NCI-H1048 (cell line): ENCODE results near the gene FAIM2.

Experiments
- DNase-seq: peaks from one replicate; lab custom pipeline; 2025; lab: John Stamatoyannopoulos, UW

FAIM2 gene

DNA sequence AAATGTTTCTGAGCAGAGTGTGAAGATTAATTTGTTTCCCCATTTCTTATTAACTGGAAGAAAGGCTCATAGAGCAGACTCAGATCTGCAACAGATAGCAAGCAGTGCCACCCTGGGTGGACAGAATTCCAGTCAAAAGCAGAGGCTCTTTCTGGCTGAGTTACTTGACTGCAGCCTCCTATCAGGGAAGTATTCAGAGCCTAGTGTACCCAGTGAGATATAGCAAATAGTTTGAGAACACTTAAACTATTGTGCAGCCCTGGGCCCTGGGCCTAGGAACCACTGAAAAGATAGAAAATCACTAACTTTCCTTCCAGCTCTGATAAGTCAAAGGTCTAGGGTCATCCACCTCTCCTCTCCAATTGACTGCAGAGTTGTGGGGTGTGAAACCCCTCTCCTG is 35.6 kb upstream of the FAIM2 start:
- DNase-seq, result no peak

GRCh38 chr12:49937639-49938300 is 34.1 kb upstream of the FAIM2 start:
- no peak for DNase-seq

GRCh38 chr12:49936925-49937324 is 33.2 kb upstream of the FAIM2 start:
- DNase-seq, result no peak

GRCh38 chr12:49934505-49934904 is 30.8 kb upstream of the FAIM2 start:
- DNase-seq, result no peak

GRCh38 chr12:49933796-49934195 is 30.1 kb upstream of the FAIM2 start:
- DNase-seq, result no peak

DNA sequence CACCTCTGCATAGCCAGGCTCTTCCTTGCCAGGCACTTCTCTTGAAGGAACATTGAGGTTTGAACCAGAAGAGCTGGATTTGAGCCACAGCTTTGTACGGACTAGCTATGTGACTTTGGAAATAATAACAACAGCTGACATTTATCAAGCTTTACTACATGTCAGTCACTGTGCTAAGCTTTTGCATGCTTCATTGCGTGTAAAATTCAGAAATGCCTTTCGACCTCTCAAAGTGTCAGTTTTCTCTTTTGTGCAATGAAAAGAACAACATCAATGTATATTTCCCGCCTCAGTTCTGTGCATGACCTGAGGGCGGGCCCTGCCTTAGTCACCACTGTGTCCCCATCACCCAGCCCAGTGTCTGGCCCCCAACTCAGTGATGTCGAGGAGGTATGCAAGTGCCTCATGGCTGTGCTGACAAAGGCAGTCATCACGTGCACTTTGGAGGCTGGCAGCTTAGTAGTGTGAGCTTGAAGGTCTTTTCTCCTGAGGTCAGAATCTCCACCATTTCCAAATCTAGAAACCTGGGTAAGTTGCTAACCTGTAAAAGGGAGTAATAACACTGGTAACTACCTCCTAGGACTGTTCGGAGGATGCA is 28.9 kb upstream of the FAIM2 start:
- DNase-seq, result no peak

DNA sequence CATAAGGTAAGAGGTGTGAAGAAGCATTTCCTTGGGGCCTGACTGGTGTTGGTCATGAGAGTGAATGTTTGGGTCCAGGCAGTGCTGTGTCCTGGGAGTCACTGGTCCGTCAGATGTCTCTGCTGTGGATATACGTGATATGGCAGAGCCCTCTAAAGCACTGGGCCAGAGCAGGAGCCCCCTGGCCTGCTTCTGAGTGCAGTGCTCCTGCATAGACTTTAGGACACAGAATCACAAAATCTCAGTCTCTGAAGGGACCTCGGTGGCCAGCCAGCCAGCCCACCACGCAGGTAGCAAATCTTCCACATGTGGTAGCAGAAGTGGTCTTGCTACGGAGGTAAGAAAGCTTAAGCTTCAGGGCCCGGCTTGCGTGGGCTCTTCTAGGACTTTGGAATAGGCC is 28.3 kb upstream of the FAIM2 start:
- no peak for DNase-seq

DNA sequence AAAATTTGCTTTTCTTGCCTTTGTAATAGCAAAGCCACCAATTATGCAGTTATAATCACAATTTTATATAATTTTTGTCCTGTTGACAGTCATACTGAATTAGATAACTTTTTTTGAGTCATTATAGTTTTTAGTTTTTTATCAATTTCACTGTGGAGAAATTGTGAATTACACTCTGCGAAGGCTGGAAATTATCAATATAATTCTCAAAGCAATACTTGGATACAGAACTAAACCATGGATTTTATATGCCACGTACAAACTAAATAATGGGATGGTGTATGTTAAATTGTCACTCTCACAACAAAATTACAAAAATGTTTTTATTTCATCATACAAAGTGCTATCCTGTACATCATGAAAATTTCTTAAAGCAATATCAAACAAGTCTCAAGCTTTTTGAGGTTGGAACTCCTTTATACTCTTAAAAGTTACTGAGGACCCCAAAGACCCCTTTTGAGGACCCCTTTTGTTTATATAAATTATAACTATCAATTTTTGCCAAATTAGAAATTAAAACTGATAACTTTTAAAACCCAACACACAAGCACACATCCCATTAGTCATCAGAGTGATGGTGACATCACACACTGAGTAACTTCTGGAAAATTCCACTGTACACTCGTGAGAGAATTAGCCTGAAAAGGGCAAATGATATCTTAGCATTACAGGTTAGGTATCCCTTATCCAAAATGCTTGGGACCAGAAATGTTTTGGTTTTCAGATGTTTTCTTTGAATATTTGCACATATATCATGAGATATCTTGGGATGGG is 27.0 kb upstream of the FAIM2 start:
- DNase-seq, result no peak

- DNase-seq, result no peak
Observed at GRCh38 chr12:49929581-49929980, 25.9 kb upstream of the FAIM2 start.

- no peak for DNase-seq
Observed at GRCh38 chr12:49928471-49928870, 24.8 kb upstream of the FAIM2 start.

GRCh38 chr12:49925433-49926204 is 21.9 kb upstream of the FAIM2 start:
- no peak for DNase-seq

DNA sequence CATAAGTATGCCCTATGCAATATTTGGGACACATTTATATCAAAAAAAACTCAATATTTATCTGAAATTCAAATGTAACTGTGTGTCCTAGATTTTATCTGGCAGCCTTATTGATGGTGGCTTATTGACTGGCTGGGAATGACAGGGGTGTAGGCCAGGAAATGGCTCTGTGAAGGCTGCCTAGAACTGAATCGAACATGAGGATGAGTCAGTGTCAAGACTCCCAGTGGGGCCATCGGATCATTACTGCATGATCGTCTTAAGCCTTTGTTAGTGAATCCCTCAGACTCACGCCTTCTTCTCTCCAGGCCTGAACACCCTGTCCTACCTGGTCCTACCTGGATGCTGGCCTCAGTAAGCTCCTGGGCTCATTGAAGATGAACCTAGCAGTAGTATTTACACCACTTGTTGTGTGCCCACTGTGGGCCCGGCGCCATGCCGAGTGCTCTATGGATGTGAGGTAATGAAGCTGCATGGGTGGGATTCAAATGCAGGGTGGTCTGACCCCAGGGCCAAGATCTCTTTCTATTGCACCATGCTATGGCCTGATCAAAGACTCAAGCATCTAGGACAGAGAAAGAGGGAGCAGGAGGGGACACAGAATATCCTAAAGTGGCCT is 21.0 kb upstream of the FAIM2 start:
- DNase-seq, result no peak

DNA sequence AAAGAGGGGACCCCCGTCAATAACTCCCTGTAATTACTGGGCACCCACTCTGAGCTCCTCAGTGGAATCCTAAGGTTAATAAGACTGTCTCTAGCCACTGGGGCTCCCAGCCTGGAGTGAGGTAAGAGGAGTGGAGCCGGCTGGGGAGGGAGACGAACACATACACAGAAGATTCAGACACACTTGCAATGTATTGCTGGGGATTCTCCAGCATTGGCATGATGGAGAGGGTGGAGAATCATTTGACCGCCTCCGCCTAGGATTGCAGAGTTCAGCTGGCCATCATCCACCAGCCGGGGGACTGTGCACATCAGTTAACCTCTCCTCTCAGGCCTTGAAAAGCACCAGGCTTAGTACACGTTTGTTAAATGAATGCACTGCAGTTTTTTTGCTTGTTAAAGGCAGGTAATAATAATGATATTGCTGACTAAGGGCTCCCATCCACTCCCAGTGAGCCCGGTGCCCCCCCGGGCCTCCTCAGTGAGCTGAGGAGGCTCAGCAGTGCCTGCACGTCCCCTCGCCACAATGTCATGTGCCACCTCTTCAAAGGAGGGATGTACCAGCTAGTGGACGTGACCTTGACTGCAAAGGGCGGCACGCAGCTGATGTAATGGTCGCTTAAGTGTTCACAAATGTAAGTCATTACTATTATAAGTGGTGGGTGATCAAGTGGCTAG is 20.3 kb upstream of the FAIM2 start:
- no peak for DNase-seq

GRCh38 chr12:49923035-49923644 is 19.4 kb upstream of the FAIM2 start:
- DNase-seq, result no peak

DNA sequence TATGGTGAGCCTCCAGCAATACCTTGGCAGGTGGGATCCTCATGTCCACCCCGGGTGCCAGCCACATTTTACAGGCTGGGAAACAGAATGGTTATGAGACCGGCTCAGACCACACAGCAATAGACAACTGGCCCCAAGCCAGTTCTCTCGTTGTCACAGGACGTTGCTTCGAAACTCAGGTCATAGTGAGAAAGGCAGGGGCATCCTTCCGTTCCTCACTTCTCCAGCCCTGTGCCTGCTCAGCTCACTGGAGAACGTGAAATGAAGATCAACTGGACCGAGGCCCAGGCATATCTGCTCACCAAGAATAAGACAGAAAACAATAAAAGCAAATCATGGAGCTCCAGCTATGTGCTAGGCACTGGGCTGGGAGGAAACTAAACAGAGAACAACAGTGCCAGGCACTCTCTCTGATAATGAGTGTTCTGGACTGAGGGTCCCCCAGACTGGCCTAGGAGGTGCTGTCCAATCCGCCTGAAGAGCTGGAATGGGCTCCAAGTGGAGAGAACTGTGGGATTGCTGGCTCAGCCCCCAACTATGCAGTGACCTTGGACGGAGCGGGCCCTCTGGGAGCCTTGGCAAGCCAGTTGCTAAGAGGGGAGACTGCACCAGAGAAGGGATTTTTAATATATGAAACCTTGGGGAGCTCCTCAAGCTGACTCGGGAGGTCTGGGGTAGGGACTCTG is 18.8 kb upstream of the FAIM2 start:
- no peak for DNase-seq

DNA sequence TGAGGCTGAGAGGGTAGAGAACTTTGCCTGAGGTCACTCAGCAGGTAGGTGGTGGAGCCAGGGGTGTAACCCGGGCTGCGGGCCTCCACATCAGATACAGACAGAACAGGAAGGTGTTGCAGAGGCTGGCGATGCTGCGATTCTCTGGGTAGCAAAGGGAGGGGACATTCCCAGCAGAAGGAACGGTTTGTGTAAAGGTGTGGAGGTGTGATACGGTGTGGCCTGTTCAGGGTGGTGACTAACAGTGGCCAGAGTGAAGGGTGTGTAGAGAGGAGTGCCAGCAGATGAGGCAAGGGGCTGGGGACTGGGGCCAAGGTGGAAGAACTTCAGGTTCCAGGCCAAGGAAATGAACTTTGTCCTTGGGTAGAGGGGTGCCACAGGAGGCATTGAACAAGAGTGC is 18.2 kb upstream of the FAIM2 start:
- DNase-seq, result no peak

DNA sequence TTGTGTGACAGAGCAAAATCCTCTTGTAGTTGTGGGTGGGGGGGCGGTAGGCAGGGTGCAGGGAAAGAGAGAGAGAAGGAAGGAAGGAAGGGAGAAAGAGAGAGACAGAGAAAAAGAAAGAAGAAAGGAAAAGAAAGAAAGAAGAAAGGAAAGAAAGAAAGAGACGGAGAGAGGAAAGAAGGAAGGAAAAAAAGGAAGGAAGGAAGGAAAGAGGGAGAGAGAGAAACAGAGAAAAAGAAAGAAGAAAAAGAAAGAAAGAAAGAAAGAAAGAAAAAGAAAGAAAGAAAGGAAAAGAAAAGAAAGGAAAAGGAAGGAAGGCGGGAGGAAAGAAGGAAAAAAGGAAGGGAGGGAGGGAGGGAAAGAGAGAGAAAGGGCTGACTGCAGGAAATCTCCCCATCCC is 17.6 kb upstream of the FAIM2 start:
- no peak for DNase-seq

GRCh38 chr12:49920915-49921286 is 17.2 kb upstream of the FAIM2 start:
- DNase-seq, result no peak

DNA sequence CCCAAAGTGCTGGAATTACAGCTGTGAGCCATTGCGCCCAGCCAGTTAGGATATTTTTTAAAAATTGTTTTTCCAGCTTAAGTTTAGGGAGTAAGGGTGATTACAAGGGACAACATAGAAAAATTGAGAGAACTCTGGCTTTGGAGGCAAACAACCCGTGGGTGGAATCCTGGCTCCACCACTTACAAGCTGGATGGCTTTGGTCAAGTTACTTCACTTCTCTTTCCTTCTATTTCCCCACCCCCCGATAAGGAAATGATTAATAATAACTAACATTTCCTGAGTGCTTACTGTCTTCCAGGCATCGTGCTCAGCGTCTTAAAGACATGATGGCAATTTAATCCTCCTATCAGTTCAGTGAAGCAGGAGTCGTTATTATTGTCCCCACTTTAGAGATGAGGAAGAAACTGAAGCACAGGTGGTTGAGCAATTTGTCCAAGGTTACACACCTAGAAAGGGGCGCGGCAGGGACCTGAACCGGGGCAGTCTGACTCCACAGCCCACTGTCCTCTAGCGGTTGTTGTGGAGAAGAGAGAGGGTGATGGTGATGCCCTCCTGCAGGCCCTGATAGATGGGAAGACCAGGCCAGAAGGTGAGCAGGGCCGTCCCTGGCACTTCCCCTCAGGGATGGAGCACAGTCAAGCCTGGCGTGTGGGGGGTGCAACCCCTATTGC is 16.7 kb upstream of the FAIM2 start:
- DNase-seq, result no peak

DNA sequence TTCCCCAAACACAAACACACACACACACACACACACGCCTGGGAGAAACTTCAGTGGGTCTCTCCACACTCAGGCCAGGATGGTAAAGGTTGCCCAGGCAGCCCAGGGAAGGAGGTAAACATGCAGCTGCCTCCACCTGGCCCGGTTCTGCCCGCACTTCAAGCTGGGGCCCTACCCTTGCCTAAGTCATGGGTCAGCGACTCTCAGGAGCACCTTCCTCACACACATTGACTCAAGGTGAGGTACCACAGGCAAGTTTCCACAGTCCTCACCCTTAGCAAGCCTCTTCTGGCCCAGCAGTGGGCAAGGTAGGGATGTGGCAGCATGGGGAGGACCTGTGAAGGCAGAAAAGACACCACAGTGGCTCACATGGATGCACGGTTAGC is 14.1 kb upstream of the FAIM2 start:
- no peak for DNase-seq
